Measurements from ENCODE around the gene RNF213. TPM values are rescaled to one million over a fixed set of nuclear protein-coding genes. Genes with fewer than 3 reads are reported as not detected.

RNF213 gene
- total RNA-seq, 1 donor from 2014 or later: 29.6 TPM

DNA sequence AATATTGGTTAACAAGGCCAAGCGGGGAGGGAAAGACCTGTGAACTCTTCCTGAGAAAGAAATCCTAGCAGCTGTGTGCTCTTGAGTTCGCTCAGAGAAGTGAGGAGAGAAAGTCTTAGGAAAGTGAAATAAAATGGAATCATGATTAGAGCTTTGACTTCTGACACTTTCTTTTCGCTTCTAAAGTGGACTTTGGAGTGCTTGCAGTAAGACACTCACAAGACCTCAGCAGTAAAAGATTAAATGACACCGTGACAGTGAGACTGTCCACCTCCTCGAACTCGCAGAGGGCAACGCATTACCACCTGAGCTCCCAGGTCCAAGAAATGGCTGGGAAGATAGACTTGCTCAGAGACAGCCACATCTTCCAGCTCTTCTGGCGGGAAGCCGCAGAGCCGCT lies 71.2 kb downstream of the RNF213 start:
- H3K27ac Mint-ChIP-seq (ENCODE audit: unreplicated experiment): no peak overlapping the region
- H3K9me3 Mint-ChIP-seq: no peaks in the 10 kb centered on the region
- no peaks in the 10 kb centered on the region for H3K27me3 Mint-ChIP-seq (ENCODE audit: low read depth)
- no peak overlapping the region for H3K4me3 Mint-ChIP-seq
- H3K36me3 Mint-ChIP-seq (ENCODE audit: low read depth): peaks cover 28% of the 10 kb centered on the region
- peaks cover 7% of the 10 kb centered on the region for H3K4me1 Mint-ChIP-seq
- DNase-seq (ENCODE audit: low read depth, low spot score): no peak
- TF ChIP-seq, protein P1, sequence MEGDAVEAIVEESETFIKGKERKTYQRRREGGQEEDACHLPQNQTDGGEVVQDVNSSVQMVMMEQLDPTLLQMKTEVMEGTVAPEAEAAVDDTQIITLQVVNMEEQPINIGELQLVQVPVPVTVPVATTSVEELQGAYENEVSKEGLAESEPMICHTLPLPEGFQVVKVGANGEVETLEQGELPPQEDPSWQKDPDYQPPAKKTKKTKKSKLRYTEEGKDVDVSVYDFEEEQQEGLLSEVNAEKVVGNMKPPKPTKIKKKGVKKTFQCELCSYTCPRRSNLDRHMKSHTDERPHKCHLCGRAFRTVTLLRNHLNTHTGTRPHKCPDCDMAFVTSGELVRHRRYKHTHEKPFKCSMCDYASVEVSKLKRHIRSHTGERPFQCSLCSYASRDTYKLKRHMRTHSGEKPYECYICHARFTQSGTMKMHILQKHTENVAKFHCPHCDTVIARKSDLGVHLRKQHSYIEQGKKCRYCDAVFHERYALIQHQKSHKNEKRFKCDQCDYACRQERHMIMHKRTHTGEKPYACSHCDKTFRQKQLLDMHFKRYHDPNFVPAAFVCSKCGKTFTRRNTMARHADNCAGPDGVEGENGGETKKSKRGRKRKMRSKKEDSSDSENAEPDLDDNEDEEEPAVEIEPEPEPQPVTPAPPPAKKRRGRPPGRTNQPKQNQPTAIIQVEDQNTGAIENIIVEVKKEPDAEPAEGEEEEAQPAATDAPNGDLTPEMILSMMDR (conservative IDR thresholded peaks at IDR 0.05): no peak

GRCh38 chr17:80337195-80337895 lies 76.7 kb downstream of the RNF213 start:
- Mint-ChIP-seq H3K9me3 (no peaks in the 10 kb centered on the region), H3K4me1 (peaks cover 5% of the 10 kb centered on the region), H3K36me3 (ENCODE audit: low read depth) (peaks cover 7% of the 10 kb centered on the region), H3K27me3 (ENCODE audit: low read depth) (no peaks in the 10 kb centered on the region), H3K4me3 (no peak overlapping the region), H3K27ac (ENCODE audit: unreplicated experiment) (no peak overlapping the region)
- TF ChIP-seq, protein P1 (conservative IDR thresholded peaks at IDR 0.05): no peak
- DNase-seq (ENCODE audit: low read depth, low spot score): no peak

DNA sequence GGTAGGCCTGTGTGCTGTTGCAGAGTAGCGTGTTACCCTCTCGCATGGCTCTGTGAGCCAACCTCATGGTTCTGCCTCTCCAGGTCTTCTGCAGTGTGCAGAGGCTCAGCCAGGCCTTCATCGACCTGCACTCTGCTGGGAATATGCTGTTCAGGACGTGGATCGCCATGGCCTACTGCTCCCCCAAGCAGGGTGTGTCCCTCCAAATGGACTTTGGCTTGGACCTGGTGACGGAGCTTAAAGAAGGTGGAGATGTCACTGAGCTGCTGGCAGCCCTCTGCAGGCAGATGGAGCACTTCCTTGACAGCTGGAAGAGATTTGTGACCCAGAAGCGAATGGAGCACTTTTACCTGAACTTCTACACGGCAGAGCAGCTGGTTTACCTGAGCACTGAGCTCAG lies 78.5 kb downstream of the RNF213 start:
- H3K4me1 Mint-ChIP-seq: no peaks in the 10 kb centered on the region
- H3K36me3 Mint-ChIP-seq (ENCODE audit: low read depth): peaks cover 8% of the 10 kb centered on the region
- no peak overlapping the region for H3K27ac Mint-ChIP-seq (ENCODE audit: unreplicated experiment)
- no peaks in the 10 kb centered on the region for H3K27me3 Mint-ChIP-seq (ENCODE audit: low read depth)
- DNase-seq (ENCODE audit: low read depth, low spot score): no peak
- H3K4me3 Mint-ChIP-seq: no peak overlapping the region
- H3K9me3 Mint-ChIP-seq: no peaks in the 10 kb centered on the region
- TF ChIP-seq, protein P1 (conservative IDR thresholded peaks at IDR 0.05): no peak

- Mint-ChIP-seq H3K4me1 (no peaks in the 10 kb centered on the region), H3K27ac (ENCODE audit: unreplicated experiment) (no peak overlapping the region), H3K4me3 (no peak overlapping the region), H3K27me3 (ENCODE audit: low read depth) (no peaks in the 10 kb centered on the region), H3K36me3 (ENCODE audit: low read depth) (peaks cover 13% of the 10 kb centered on the region), H3K9me3 (no peaks in the 10 kb centered on the region)
- no peak for DNase-seq (ENCODE audit: low read depth, low spot score)
- TF ChIP-seq, protein P1 (conservative IDR thresholded peaks at IDR 0.05): no peak
Measured at GRCh38 chr17:80339731-80340456, 79.2 kb downstream of the RNF213 start.

DNA sequence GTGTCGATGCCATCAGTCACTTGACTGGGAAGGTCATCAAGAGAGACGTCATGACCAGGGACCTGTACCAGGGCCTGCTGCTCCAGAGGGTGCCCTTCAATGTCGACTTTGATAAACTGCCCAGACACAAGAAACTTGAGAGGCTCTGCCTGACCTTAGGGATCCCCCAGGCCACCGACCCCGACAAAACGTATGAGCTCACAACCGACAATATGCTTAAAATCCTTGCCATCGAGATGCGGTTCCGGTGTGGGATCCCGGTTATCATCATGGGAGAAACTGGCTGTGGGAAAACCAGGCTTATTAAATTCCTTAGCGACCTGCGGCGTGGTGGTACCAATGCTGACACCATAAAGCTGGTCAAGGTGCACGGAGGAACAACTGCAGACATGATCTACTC lies 84.7 kb downstream of the RNF213 start:
- Mint-ChIP-seq H3K4me1 (peaks cover 3% of the 10 kb centered on the region), H3K27ac (ENCODE audit: unreplicated experiment) (no peak overlapping the region), H3K4me3 (no peak overlapping the region), H3K27me3 (ENCODE audit: low read depth) (no peaks in the 10 kb centered on the region), H3K36me3 (ENCODE audit: low read depth) (peaks cover 36% of the 10 kb centered on the region), H3K9me3 (no peaks in the 10 kb centered on the region)
- TF ChIP-seq, protein P1 (conservative IDR thresholded peaks at IDR 0.05): no peak
- DNase-seq (ENCODE audit: low read depth, low spot score): no peak

Data from neural crest cell (in vitro differentiated cells).